GM12878 (cell line): Measurements from ENCODE around the gene PPP1R3C. TPM values are rescaled to one million over a fixed set of nuclear protein-coding genes. Genes with fewer than 3 reads are reported as not detected.

Experiments used
- ATAC-seq: fragments of 200-7000 bp; cut with Tn5 transposase; 3 replicates; pipeline ENCODE4 v1.9.1; 2020; ENCODE audit warnings: mild to moderate bottlenecking, moderate library complexity
- BruUV-seq: library from RNA; stranded (reverse); fragments of 400-500 nt; replicated peaks from 2 replicates; lab custom pipeline; 2021; lab: Mats Ljungman, UMichigan
- CTCF ChIA-PET: fragments of 300-600 bp; sonication (Branson Sonifier 250); formaldehyde crosslinking; extraction: SDS; loops from one replicate; lab custom pipeline; 2021; ENCODE audit warnings: inconsistent platforms; lab: Yijun Ruan, JAX
- POLR2A ChIA-PET: fragments of 350-600 bp; formaldehyde crosslinking; extraction: SDS; loops from one replicate; lab custom pipeline; 2021; ENCODE audit warnings: inconsistent platforms; lab: Charles Lee
- RAD21 ChIA-PET: fragments of 300-600 bp; sonication (Branson Sonifier 250); formaldehyde crosslinking; loops from one replicate; lab custom pipeline; 2023; ENCODE audit warnings: antibody characterized with exemption; ENCODE audit not compliant: unreplicated experiment; lab: Charles Lee
- SMC1A ChIA-PET: fragments of 300-600 bp; sonication (Branson Sonifier 250); formaldehyde crosslinking; loops from one replicate; lab custom pipeline; 2023; ENCODE audit not compliant: unreplicated experiment, uncharacterized antibody; lab: Charles Lee
- DNase-seq: peaks from one replicate; pipeline ENCODE4 v3.0.0-alpha.2; 2011; ENCODE audit warnings: low read depth, low spot score
- FAIRE-seq: peaks from 3 replicates; lab custom pipeline; 2011; peaks lifted over from hg19 to GRCh38; lab: Jason Lieb, UNC
- H2AFZ ChIP-seq: 2 replicates; pipeline ENCODE4 v1.6.0; 2011; ENCODE audit warnings: low read depth, low read length, control low read depth; ENCODE audit not compliant: control insufficient read depth
- H3K27ac ChIP-seq: 2 replicates; pipeline ENCODE4 v1.5.1; 2011; ENCODE audit warnings: control low read depth; ENCODE audit not compliant: control insufficient read depth, insufficient read depth
- H3K27me3 ChIP-seq, 2 experiments: replicated peaks in 1 of 2; 2 replicates each; pipeline versions ENCODE4 v1.6.0 to v1.6.1; 2011; ENCODE audit warnings: low read length in 1 of 2; ENCODE audit not compliant: control insufficient read depth in 2 of 2, insufficient read depth in 2 of 2
- H3K36me3 ChIP-seq, 2 experiments: 2 replicates each; pipeline ENCODE4 v1.5.1; 2011; ENCODE audit warnings: low read length in 1 of 2; ENCODE audit not compliant: control insufficient read depth in 2 of 2, insufficient read depth in 2 of 2
- H3K4me1 ChIP-seq: 2 replicates; pipeline ENCODE4 v1.6.1; 2011; ENCODE audit warnings: mild to moderate bottlenecking, low read length, moderate library complexity, mixed read lengths; ENCODE audit not compliant: control insufficient read depth, insufficient read depth
- H3K4me2 ChIP-seq: 2 replicates; pipeline ENCODE4 v1.6.0; 2011; ENCODE audit warnings: control low read depth; ENCODE audit not compliant: control insufficient read depth, insufficient read depth
- H3K4me3 ChIP-seq: fragments of 200-600 bp; sonication (generic); 2 replicates; pipeline ENCODE4 v1.5.1; 2016
- H3K79me2 ChIP-seq: 2 replicates; pipeline ENCODE4 v1.6.0; 2011; ENCODE audit warnings: low read length; ENCODE audit not compliant: control insufficient read depth, insufficient read depth
- H3K9ac ChIP-seq: 2 replicates; pipeline ENCODE4 v1.8.0; 2011; ENCODE audit warnings: low read length, control low read depth, mixed read lengths; ENCODE audit not compliant: control insufficient read depth, insufficient read depth
- H3K9me3 ChIP-seq: replicated peaks from 3 replicates; pipeline ENCODE4 v1.5.1; 2011; ENCODE audit warnings: mild to moderate bottlenecking, low read length; ENCODE audit not compliant: control insufficient read depth, insufficient read depth
- H4K20me1 ChIP-seq: 2 replicates; pipeline ENCODE4 v1.6.0; 2011; ENCODE audit not compliant: control insufficient read depth, insufficient read depth
- EP300 ChIP-seq, 2 experiments: fragments of 150-350 bp in 1 of 2; IDR thresholded peaks; 2 replicates each; pipeline ENCODE4 v1.6.1; 2011 to 2012; ENCODE audit warnings: low read depth in 2 of 2, low read length in 2 of 2, borderline replicate concordance in 1 of 2, improper control_type of control experiment in 1 of 2, inconsistent platforms in 1 of 2; ENCODE audit not compliant: control insufficient read depth in 1 of 2
- HCFC1 ChIP-seq: fragments of 150-350 bp; IDR thresholded peaks from 2 replicates; pipeline ENCODE4 v1.6.1; 2014; ENCODE audit warnings: low read length
- MTA2 ChIP-seq: fragments of 450-650 bp; IDR thresholded peaks from 2 replicates; pipeline ENCODE4 v1.6.1; 2016; ENCODE audit warnings: low read depth, mild to moderate bottlenecking, moderate library complexity
- MYC ChIP-seq: IDR thresholded peaks from 2 replicates; pipeline ENCODE4 v1.6.1; 2011; ENCODE audit warnings: mild to moderate bottlenecking, low read length, moderate library complexity, inconsistent platforms; ENCODE audit not compliant: insufficient read depth, insufficient replicate concordance, insufficient read length, severe bottlenecking
- NFXL1 ChIP-seq: fragments of 450-650 bp; IDR thresholded peaks from 2 replicates; pipeline ENCODE4 v1.6.1; 2017; ENCODE audit warnings: antibody characterized with exemption, mild to moderate bottlenecking, borderline replicate concordance
- NR2F1 ChIP-seq: fragments of 450-650 bp; conservative IDR thresholded peaks from 2 replicates; pipeline ENCODE4 v1.6.1; 2017; ENCODE audit warnings: mild to moderate bottlenecking
- RB1 ChIP-seq: fragments of 450-650 bp; formaldehyde crosslinking; IDR thresholded peaks from 2 replicates; pipeline ENCODE4 v1.6.1; 2017; ENCODE audit warnings: mild to moderate bottlenecking, borderline replicate concordance
- SMAD1 ChIP-seq: fragments of 450-650 bp; IDR thresholded peaks from 2 replicates; pipeline ENCODE4 v1.6.1; 2018; ENCODE audit warnings: mild to moderate bottlenecking, low read depth; ENCODE audit not compliant: partially characterized antibody
- SMC3 ChIP-seq: IDR thresholded peaks from 2 replicates; pipeline ENCODE4 v1.6.1; 2011; ENCODE audit warnings: low read length, improper control_type of control experiment, borderline replicate concordance
- SUZ12 ChIP-seq: fragments of 200-600 bp; sonication (generic); IDR thresholded peaks from one replicate; pipeline ENCODE4 v1.6.1; 2018; ENCODE audit warnings: antibody characterized with exemption, mild to moderate bottlenecking; ENCODE audit not compliant: unreplicated experiment
- TCF12 ChIP-seq: IDR thresholded peaks from 2 replicates; pipeline ENCODE4 v1.6.1; 2011; ENCODE audit warnings: low read depth, mild to moderate bottlenecking, low read length
- TCF3 ChIP-seq: IDR thresholded peaks from 2 replicates; pipeline ENCODE4 v1.6.1; 2012; ENCODE audit warnings: low read depth, mild to moderate bottlenecking, low read length, borderline replicate concordance; ENCODE audit not compliant: insufficient read depth
- ZNF274 ChIP-seq: IDR thresholded peaks from one replicate; pipeline ENCODE4 v1.8.0; 2011; ENCODE audit not compliant: insufficient read length, insufficient read depth
- ZNF622 ChIP-seq: fragments of 450-650 bp; IDR thresholded peaks from 2 replicates; pipeline ENCODE4 v1.6.1; 2017; ENCODE audit warnings: mild to moderate bottlenecking, inconsistent platforms
- ZZZ3 ChIP-seq: IDR thresholded peaks from 2 replicates; pipeline ENCODE4 v1.6.1; 2011; ENCODE audit warnings: low read depth; ENCODE audit not compliant: control insufficient read depth, insufficient read length
- WGBS: methylation state at CpG from one replicate; pipeline ENCODE4 v1.1.6; 2016; ENCODE audit warnings: low lambda C conversion rate; ENCODE audit not compliant: insufficient replicate concordance, insufficient coverage; ENCODE audit errors: missing lambda C conversion rate; 5-methylcytosine and 5-hydroxymethylcytosine counted together
- in situ Hi-C: fragments of 300-500 bp; cut with MboI; formaldehyde crosslinking; loops from 9 replicates; pipeline ENCODE4 v1.14.3; 2018; ENCODE audit warnings: mixed read lengths
- intact Hi-C: fragments of 100-400 bp; cut with micrococcal nuclease; formaldehyde crosslinking; loops from one replicate; pipeline ENCODE4 v1.14.2; 2022; ENCODE audit not compliant: unreplicated experiment
- polyA plus RNA-seq, 11 experiments: library from polyadenylated mRNA; depleted of rRNA in 4 of 11; unstranded in 6 of 11; stranded (reverse) in 5 of 11; fragments of >200 nt; fragmentation: Nextera tagmentation in 4 of 11; fragmentation: Illumina TruSeq in 1 of 11; extraction: Ambion mirVana in 4 of 11; extraction: Trizol in 1 of 11; gene quantifications; 1 replicate in 1 of 11; 2 replicates in 10 of 11; pipeline versions ENCODE4 v1.2.1 to v1.2.3, GENCODE V29; 2011 to 2016; ENCODE audit warnings: inconsistent platforms in 2 of 11, missing spikeins in 2 of 11, low read depth in 1 of 11
- total RNA-seq, 4 experiments: library from RNA; depleted of rRNA in 3 of 4; stranded (reverse); fragments of >200 nt in 3 of 4; fragmentation: Illumina TruSeq in 1 of 4; extraction: Trizol in 1 of 4; gene quantifications; 2 replicates each; pipeline versions ENCODE4 v1.2.1 to v1.2.3, GENCODE V29; 2013 to 2021
- TF ChIP-seq, protein P1 (sequence below): fragments of 450-650 bp; IDR thresholded peaks from 2 replicates; pipeline ENCODE4 v1.6.1; 2017; ENCODE audit warnings: low read depth, mild to moderate bottlenecking, moderate library complexity
- TF ChIP-seq, protein P2 (sequence below): fragments of 450-650 bp; formaldehyde crosslinking; IDR thresholded peaks from 2 replicates; pipeline ENCODE4 v1.4.0; 2022; ENCODE audit warnings: mild to moderate bottlenecking, moderate library complexity

The PPP1R3C gene
- total and polyA plus RNA-seq, 10 of the 15 experiments (the other 5 are each of a cell fraction or from before 2014, with no cell fraction given), result 0.01 to 0.08 (median 0.04) TPM; not detected in 6

DNA sequence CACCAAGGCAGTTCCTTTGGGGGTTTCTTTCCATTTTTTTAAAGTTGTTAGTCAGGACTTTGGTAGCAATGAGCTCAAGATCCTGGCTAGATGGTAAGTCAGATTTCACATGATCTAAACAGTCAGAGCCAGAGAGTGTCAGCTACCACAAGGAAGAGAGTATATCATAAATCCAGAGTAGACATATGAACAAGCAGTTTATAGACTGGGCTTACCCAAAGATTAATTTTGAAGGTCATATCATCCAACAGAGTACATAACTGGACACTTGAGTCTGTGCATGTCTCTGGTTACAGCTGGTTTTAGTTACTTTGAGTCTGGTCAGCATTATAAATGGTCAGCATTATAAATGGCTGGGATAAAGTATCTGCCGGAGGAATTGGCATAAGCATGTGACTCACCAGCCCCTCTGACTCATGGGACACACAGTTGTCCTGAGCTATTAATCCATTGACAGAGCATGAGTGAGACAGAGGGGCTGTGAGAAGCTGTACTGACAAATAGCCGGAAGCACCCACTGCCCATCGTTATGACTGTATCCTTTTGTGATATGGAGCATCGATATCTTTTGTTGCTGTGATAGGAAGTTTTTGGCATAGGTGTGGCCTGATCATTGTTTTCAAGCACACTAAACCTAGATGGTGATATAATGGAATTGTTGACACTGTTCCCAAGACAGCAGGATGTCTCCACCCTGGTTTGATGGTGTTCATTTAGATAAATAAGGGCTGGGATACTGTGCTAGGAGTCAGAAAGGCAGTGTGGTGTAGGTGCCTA lies 19.3 kb downstream of the PPP1R3C start:
- ChIA-PET POLR2A (no interaction called here), SMC1A (no interaction called here), RAD21 (no interaction called here), CTCF (interaction anchor here (1.0 kb wide), 1 partner anchor 9 kb away, joined by 3 read pairs; no protein-coding TSS in a partner anchor)
- BruUV-seq, result no TSS peak
- intact Hi-C loops, result no loop called here
- no peak for DNase-seq
- WGBS, result 45% methylated on average over 4 of the region's 4 CpGs
- FAIRE-seq, result no peak
- Histone ChIP-seq H3K27me3 (no peaks in the 10 kb centered on the region; a peak in 1 of 4 replicates), H2AFZ (no peak overlapping the region), H3K36me3 (no peaks in the 10 kb centered on the region), H3K9ac (no peak overlapping the region), H4K20me1 (no peaks in the 10 kb centered on the region), H3K9me3 (no peaks in the 10 kb centered on the region), H3K27ac (no peak overlapping the region), H3K79me2 (no peaks in the 10 kb centered on the region), H3K4me3 (no peak overlapping the region), H3K4me1 (no peaks in the 10 kb centered on the region), H3K4me2 (no peak overlapping the region)
- in situ Hi-C loops, result no loop called here
- no peak for TF ChIP-seq NR2F1
- TF ChIP-seq, protein P1, sequence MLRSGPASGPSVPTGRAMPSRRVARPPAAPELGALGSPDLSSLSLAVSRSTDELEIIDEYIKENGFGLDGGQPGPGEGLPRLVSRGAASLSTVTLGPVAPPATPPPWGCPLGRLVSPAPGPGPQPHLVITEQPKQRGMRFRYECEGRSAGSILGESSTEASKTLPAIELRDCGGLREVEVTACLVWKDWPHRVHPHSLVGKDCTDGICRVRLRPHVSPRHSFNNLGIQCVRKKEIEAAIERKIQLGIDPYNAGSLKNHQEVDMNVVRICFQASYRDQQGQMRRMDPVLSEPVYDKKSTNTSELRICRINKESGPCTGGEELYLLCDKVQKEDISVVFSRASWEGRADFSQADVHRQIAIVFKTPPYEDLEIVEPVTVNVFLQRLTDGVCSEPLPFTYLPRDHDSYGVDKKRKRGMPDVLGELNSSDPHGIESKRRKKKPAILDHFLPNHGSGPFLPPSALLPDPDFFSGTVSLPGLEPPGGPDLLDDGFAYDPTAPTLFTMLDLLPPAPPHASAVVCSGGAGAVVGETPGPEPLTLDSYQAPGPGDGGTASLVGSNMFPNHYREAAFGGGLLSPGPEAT, result no peak
- no peak for TF ChIP-seq NFXL1
- no peak for TF ChIP-seq SUZ12
- no peak for TF ChIP-seq SMC3
- TF ChIP-seq SMAD1, result no peak
- no peak for TF ChIP-seq MTA2
- TF ChIP-seq ZNF622, result no peak
- TF ChIP-seq HCFC1, result no peak
- no peak for TF ChIP-seq ZZZ3
- no peak for TF ChIP-seq ZNF274
- no peak for TF ChIP-seq EP300 (IDR thresholded peaks at IDR 0.05; ENCODE audit: borderline replicate concordance in 1 of 2, control insufficient read depth in 1 of 2, low read depth in 2 of 2, low read length in 2 of 2)
- TF ChIP-seq TCF3, result no peak
- no peak for TF ChIP-seq MYC
- TF ChIP-seq, protein P2, sequence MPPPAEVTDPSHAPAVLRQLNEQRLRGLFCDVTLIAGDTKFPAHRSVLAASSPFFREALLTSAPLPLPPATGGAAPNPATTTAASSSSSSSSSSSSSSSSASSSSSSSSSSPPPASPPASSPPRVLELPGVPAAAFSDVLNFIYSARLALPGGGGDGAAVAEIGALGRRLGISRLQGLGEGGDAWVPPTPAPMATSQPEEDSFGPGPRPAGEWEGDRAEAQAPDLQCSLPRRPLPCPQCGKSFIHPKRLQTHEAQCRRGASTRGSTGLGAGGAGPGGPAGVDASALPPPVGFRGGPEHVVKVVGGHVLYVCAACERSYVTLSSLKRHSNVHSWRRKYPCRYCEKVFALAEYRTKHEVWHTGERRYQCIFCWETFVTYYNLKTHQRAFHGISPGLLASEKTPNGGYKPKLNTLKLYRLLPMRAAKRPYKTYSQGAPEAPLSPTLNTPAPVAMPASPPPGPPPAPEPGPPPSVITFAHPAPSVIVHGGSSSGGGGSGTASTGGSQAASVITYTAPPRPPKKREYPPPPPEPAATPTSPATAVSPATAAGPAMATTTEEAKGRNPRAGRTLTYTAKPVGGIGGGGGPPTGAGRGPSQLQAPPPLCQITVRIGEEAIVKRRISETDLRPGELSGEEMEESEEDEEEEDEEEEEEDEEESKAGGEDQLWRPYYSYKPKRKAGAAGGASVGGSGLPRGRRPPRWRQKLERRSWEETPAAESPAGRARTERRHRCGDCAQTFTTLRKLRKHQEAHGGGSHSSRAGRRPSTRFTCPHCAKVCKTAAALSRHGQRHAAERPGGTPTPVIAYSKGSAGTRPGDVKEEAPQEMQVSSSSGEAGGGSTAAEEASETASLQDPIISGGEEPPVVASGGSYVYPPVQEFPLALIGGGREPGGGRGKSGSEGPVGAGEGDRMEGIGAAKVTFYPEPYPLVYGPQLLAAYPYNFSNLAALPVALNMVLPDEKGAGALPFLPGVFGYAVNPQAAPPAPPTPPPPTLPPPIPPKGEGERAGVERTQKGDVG (CRISPR knock-in tag), result no peak
- TF ChIP-seq RB1, result no peak
- TF ChIP-seq TCF12, result no peak
- no peak for ATAC-seq
